ENCODE data around the gene ERO1A. TPM values are rescaled to one million over a fixed set of nuclear protein-coding genes. Genes with fewer than 3 reads are reported as not detected.

The ERO1A gene, protein sequence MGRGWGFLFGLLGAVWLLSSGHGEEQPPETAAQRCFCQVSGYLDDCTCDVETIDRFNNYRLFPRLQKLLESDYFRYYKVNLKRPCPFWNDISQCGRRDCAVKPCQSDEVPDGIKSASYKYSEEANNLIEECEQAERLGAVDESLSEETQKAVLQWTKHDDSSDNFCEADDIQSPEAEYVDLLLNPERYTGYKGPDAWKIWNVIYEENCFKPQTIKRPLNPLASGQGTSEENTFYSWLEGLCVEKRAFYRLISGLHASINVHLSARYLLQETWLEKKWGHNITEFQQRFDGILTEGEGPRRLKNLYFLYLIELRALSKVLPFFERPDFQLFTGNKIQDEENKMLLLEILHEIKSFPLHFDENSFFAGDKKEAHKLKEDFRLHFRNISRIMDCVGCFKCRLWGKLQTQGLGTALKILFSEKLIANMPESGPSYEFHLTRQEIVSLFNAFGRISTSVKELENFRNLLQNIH
- 10 to 100 TPM; 18.5 to 35.8 TPM for total RNA-seq

GRCh38 chr14:52695481-52696091 is at the start of gene ERO1A:
Gene ERO1A (minus strand): TSS chr14:52695558. CDS start chr14:52695481, 77 bp downstream.
- H3K9me3 ChIP-seq: no peaks in the 10 kb centered on the region
- WGBS: 1% methylated on average over 49 of the region's 78 CpGs

GRCh38 chr14:52741865-52742264 is 46.5 kb upstream of the ERO1A start:
- Histone ChIP-seq H3K9me3 (no peaks in the 10 kb centered on the region), H3K27ac (no peak overlapping the region), H3K4me3 (no peak overlapping the region), H3K4me1 (replicated peaks) (no peaks in the 10 kb centered on the region), H3K27me3 (replicated peaks; ENCODE audit: insufficient read depth) (no peaks in the 10 kb centered on the region), H3K36me3 (no peaks in the 10 kb centered on the region)
- intact Hi-C loops (cut with DNase I): no loop called here
- TF ChIP-seq, protein P1, sequence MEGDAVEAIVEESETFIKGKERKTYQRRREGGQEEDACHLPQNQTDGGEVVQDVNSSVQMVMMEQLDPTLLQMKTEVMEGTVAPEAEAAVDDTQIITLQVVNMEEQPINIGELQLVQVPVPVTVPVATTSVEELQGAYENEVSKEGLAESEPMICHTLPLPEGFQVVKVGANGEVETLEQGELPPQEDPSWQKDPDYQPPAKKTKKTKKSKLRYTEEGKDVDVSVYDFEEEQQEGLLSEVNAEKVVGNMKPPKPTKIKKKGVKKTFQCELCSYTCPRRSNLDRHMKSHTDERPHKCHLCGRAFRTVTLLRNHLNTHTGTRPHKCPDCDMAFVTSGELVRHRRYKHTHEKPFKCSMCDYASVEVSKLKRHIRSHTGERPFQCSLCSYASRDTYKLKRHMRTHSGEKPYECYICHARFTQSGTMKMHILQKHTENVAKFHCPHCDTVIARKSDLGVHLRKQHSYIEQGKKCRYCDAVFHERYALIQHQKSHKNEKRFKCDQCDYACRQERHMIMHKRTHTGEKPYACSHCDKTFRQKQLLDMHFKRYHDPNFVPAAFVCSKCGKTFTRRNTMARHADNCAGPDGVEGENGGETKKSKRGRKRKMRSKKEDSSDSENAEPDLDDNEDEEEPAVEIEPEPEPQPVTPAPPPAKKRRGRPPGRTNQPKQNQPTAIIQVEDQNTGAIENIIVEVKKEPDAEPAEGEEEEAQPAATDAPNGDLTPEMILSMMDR (IDR thresholded peaks at IDR 0.05): no peak
- TF ChIP-seq POLR2A (IDR thresholded peaks at IDR 0.05) (no peak), POLR2AphosphoS5 (IDR thresholded peaks at IDR 0.05) (no peak)
- DNase-seq (ENCODE audit: low spot score): no peak

More at GRCh38 chr14:52695481-52696091, at the start of gene ERO1A:
- TF ChIP-seq, protein P1 (IDR thresholded peaks at IDR 0.05): no peak
- peak; percentile 60 for TF ChIP-seq POLR2AphosphoS5 (IDR thresholded peaks at IDR 0.05)
- TF ChIP-seq POLR2A (IDR thresholded peaks at IDR 0.05): peak; percentile 78
- DNase-seq (ENCODE audit: low spot score): peak; percentile 76
- intact Hi-C loops (cut with DNase I): loop anchor here (10.0 kb wide), 2 partner anchors 141 to 391 kb away; partner anchors contain the start of genes GPR137C and TXNDC16
- Histone ChIP-seq H3K27ac (peak within 1 kb of the TSS; percentile 96 to 97), H3K4me1 (replicated peaks) (peaks cover 7% of the 10 kb centered on the region), H3K4me3 (peak within 1 kb of the TSS; percentile 67 to 77), H3K27me3 (replicated peaks; ENCODE audit: insufficient read depth) (no peaks in the 10 kb centered on the region), H3K36me3 (no peaks in the 10 kb centered on the region)

- H3K4me1 ChIP-seq (replicated peaks): no peaks in the 10 kb centered on the region
- no peaks in the 10 kb centered on the region for H3K36me3 ChIP-seq
- no peak overlapping the region for H3K27ac ChIP-seq
- TF ChIP-seq POLR2A (IDR thresholded peaks at IDR 0.05) (no peak), POLR2AphosphoS5 (IDR thresholded peaks at IDR 0.05) (no peak)
- TF ChIP-seq, protein P1 (IDR thresholded peaks at IDR 0.05): no peak
- 97% methylated on average over 1 of the region's 1 CpG for WGBS
- DNase-seq (ENCODE audit: low spot score): no peak
- H3K4me3 ChIP-seq: no peak overlapping the region
- no peaks in the 10 kb centered on the region for H3K27me3 ChIP-seq (replicated peaks; ENCODE audit: insufficient read depth)
- no peaks in the 10 kb centered on the region for H3K9me3 ChIP-seq
- intact Hi-C loops (cut with DNase I): no loop called here
These were observed 45.4 kb upstream of the ERO1A start for GRCh38 chr14:52740751-52741150.

DNA sequence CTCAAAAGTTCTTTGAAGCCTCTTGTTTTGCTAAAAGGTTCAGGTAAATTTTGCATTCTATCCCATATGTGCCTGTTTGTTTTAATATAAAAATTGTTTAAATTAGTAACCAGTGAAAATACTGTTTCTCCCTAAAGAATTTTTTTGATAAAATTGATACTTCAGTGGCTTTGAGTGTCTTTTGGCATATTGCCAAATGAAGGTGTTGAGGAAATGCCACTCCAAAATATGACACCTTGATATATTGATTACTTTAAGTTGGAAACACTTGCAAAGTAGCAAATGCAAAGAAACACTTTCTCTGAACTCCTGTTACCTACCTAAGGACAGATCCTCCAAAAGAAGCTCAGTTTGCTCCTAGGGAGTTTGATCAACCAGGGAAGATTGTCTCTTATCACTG is 43.1 kb upstream of the ERO1A start:
- Histone ChIP-seq H3K4me3 (no peak overlapping the region), H3K36me3 (no peaks in the 10 kb centered on the region), H3K4me1 (replicated peaks) (no peaks in the 10 kb centered on the region), H3K27me3 (replicated peaks; ENCODE audit: insufficient read depth) (no peaks in the 10 kb centered on the region), H3K9me3 (no peaks in the 10 kb centered on the region), H3K27ac (no peak overlapping the region)
- TF ChIP-seq POLR2AphosphoS5 (IDR thresholded peaks at IDR 0.05) (no peak), POLR2A (IDR thresholded peaks at IDR 0.05) (no peak)
- TF ChIP-seq, protein P1 (IDR thresholded peaks at IDR 0.05): no peak
- intact Hi-C loops (cut with DNase I): no loop called here
- no peak for DNase-seq (ENCODE audit: low spot score)

Measured in prostate gland (tissue), 2 donors.